ENCODE data around the gene ENGASE. TPM values are rescaled to one million over a fixed set of nuclear protein-coding genes. Genes with fewer than 3 reads are reported as not detected.

Gene ENGASE
- total and polyA plus RNA-seq, 2 donors (not counting 1 experiment from before 2014, with no cell fraction given) = 3.6 to 14.9 TPM

GRCh38 chr17:79108232-79108850 lies 33.7 kb downstream of the ENGASE start:
- H4K20me1 ChIP-seq (ENCODE audit: control insufficient read depth, extremely low read depth, insufficient read depth, low read length) = no peaks in the 10 kb centered on the region
- DNase-seq (ENCODE audit: low read depth in 2 of 2) = no peak

DNA sequence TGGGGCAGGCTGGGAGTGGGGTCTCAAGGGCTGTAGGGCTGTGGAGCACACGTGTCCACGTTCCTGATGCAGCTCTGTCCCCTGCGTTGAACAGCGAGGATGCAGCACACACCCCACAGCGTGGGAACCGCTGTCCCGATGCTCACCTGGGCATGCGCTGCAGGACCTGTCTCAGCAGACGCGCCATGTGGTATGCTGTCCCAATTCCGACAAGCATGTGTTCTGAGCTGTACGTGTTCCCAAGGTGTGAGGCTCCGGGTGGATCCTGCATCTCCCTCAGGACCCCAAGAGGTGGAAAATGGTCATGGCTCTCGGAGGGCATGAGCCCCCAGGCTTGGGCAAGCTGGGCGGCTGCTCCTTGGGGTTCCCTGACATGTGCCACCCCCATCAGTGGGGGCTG lies 34.2 kb downstream of the ENGASE start:
- Histone ChIP-seq H3K4me3 (replicated peaks in 1 of 4; ENCODE audit: control extremely low read depth in 1 of 4, insufficient read depth in 1 of 4, low read depth in 3 of 4, low read length in 4 of 4) (no peak overlapping the region), H3K9me3 (ENCODE audit: control insufficient read depth, insufficient read depth, low read depth, low read length) (no peaks in the 10 kb centered on the region), H3K27me3 (ENCODE audit: control insufficient read depth, insufficient read depth, low read length) (peaks cover 3% of the 10 kb centered on the region), H3K27ac (ENCODE audit: insufficient read depth, low read length) (no peak overlapping the region), H4K20me1 (ENCODE audit: control insufficient read depth, extremely low read depth, insufficient read depth, low read length) (no peaks in the 10 kb centered on the region), H2AFZ (ENCODE audit: low read length) (no peak overlapping the region), H3K4me1 (ENCODE audit: control insufficient read depth, extremely low read depth, insufficient read depth, low read length) (no peaks in the 10 kb centered on the region), H3K79me2 (ENCODE audit: control insufficient read depth, insufficient read depth, low read length) (no peaks in the 10 kb centered on the region), H3K9ac (ENCODE audit: insufficient read depth, low read length) (no peak overlapping the region), H3K4me2 (ENCODE audit: extremely low read depth, insufficient read depth, low read length) (no peak overlapping the region), H3K36me3 (ENCODE audit: control insufficient read depth, insufficient read depth, low read length) (no peaks in the 10 kb centered on the region)
- TF ChIP-seq CTCF (conservative IDR thresholded peaks at IDR 0.05 in 1 of 2, IDR thresholded peaks at IDR 0.05 in 1 of 2; ENCODE audit: low read depth in 1 of 2, low read length in 2 of 2) (no peak), EZH2 (IDR thresholded peaks at IDR 0.05; ENCODE audit: low read length, missing control alignments) (no peak)
- DNase-seq (ENCODE audit: low read depth in 2 of 2) = no peak

More at GRCh38 chr17:79108232-79108850, 33.7 kb downstream of the ENGASE start:
- TF ChIP-seq CTCF (conservative IDR thresholded peaks at IDR 0.05 in 1 of 2, IDR thresholded peaks at IDR 0.05 in 1 of 2; ENCODE audit: low read depth in 1 of 2, low read length in 2 of 2) = no peak
- H3K4me2 ChIP-seq (ENCODE audit: extremely low read depth, insufficient read depth, low read length) = no peak overlapping the region
- no peaks in the 10 kb centered on the region for H3K9me3 ChIP-seq (ENCODE audit: control insufficient read depth, insufficient read depth, low read depth, low read length)
- H3K27ac ChIP-seq (ENCODE audit: insufficient read depth, low read length) = no peak overlapping the region
- H3K4me1 ChIP-seq (ENCODE audit: control insufficient read depth, extremely low read depth, insufficient read depth, low read length) = no peaks in the 10 kb centered on the region
- H3K79me2 ChIP-seq (ENCODE audit: control insufficient read depth, insufficient read depth, low read length) = no peaks in the 10 kb centered on the region
- no peaks in the 10 kb centered on the region for H3K36me3 ChIP-seq (ENCODE audit: control insufficient read depth, insufficient read depth, low read length)
- H3K27me3 ChIP-seq (ENCODE audit: control insufficient read depth, insufficient read depth, low read length) = peaks cover 3% of the 10 kb centered on the region
- no peak overlapping the region for H3K4me3 ChIP-seq (replicated peaks in 1 of 4; ENCODE audit: control extremely low read depth in 1 of 4, insufficient read depth in 1 of 4, low read depth in 3 of 4, low read length in 4 of 4)
- no peak overlapping the region for H3K9ac ChIP-seq (ENCODE audit: insufficient read depth, low read length)
- no peak overlapping the region for H2AFZ ChIP-seq (ENCODE audit: low read length)

DNA sequence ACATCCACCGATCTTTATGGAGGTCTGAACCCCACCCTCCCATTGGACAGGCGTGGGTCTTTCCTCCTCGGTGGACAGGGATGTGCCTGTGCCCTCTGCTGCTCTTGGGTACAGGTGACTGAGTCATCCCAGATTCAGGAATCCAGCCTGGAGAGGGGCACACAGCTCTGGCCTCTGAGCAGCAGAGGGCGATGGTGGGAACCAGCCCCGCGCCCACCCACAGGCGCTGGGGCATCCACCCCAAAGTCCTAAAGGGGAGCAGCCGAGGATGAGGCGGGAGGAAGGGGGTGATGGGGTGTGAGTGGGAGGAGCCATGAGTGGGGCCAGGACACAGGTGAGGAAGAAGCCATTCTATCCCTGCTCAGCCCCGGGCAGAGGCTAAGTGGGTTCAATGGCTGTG lies 35.0 kb downstream of the ENGASE start:
- H3K27ac ChIP-seq (ENCODE audit: insufficient read depth, low read length) = no peak overlapping the region
- H3K79me2 ChIP-seq (ENCODE audit: control insufficient read depth, insufficient read depth, low read length) = no peaks in the 10 kb centered on the region
- H4K20me1 ChIP-seq (ENCODE audit: control insufficient read depth, extremely low read depth, insufficient read depth, low read length) = no peaks in the 10 kb centered on the region
- no peaks in the 10 kb centered on the region for H3K4me1 ChIP-seq (ENCODE audit: control insufficient read depth, extremely low read depth, insufficient read depth, low read length)
- no peaks in the 10 kb centered on the region for H3K27me3 ChIP-seq (ENCODE audit: control insufficient read depth, insufficient read depth, low read length)
- TF ChIP-seq EZH2 (IDR thresholded peaks at IDR 0.05; ENCODE audit: low read length, missing control alignments) (no peak), CTCF (conservative IDR thresholded peaks at IDR 0.05 in 1 of 2, IDR thresholded peaks at IDR 0.05 in 1 of 2; ENCODE audit: low read depth in 1 of 2, low read length in 2 of 2) (no peak)
- H3K36me3 ChIP-seq (ENCODE audit: control insufficient read depth, insufficient read depth, low read length) = no peaks in the 10 kb centered on the region
- H3K9me3 ChIP-seq (ENCODE audit: control insufficient read depth, insufficient read depth, low read depth, low read length) = no peaks in the 10 kb centered on the region
- H3K9ac ChIP-seq (ENCODE audit: insufficient read depth, low read length) = no peak overlapping the region
- no peak overlapping the region for H3K4me3 ChIP-seq (replicated peaks in 1 of 4; ENCODE audit: control extremely low read depth in 1 of 4, insufficient read depth in 1 of 4, low read depth in 3 of 4, low read length in 4 of 4)
- no peak overlapping the region for H2AFZ ChIP-seq (ENCODE audit: low read length)
- DNase-seq (ENCODE audit: low read depth in 2 of 2) = no peak
- no peak overlapping the region for H3K4me2 ChIP-seq (ENCODE audit: extremely low read depth, insufficient read depth, low read length)
